K562 (cell line): ENCODE data around the gene TFPI2. TPM values are rescaled to one million over a fixed set of nuclear protein-coding genes. Genes with fewer than 3 reads are reported as not detected.

Source experiments
- ATAC-seq: fragments of 200-7000 bp; cut with Tn5 transposase; 3 replicates; pipeline ENCODE4 v1.9.1; 2020; ENCODE audit warnings: moderate library complexity
- BruUV-seq: library from RNA; stranded (reverse); fragments of 400-500 nt; replicated peaks from 2 replicates; lab custom pipeline; 2021; lab: Mats Ljungman, UMichigan
- CTCF ChIA-PET: fragments of 300-600 bp; formaldehyde crosslinking; extraction: SDS; loops from one replicate; lab custom pipeline; 2021; ENCODE audit warnings: low intra/inter-chr PET ratio; lab: Yijun Ruan, JAX
- POLR2A ChIA-PET: fragments of 300-600, 350-650 bp; sonication (Branson Sonifier 250); formaldehyde crosslinking; extraction: SDS; loops from one replicate; lab custom pipeline; 2021; ENCODE audit warnings: antibody characterized with exemption, inconsistent platforms; lab: Yijun Ruan, JAX
- DNase-seq, 4 experiments: peaks; one replicate each; pipeline versions ENCODE4 v3.0.0 to v3.0.0-alpha.2; 2011 to 2018; ENCODE audit warnings: low spot score in 3 of 4, mixed read lengths in 3 of 4; ENCODE audit errors: extremely low read depth in 1 of 4
- FAIRE-seq: peaks from 2 replicates; lab custom pipeline; 2011; peaks lifted over from hg19 to GRCh38; lab: Jason Lieb, UNC
- H2AFZ ChIP-seq: 2 replicates; pipeline ENCODE4 v1.6.0; 2011; ENCODE audit warnings: low read depth, low read length, control low read depth, inconsistent platforms
- H3K27ac ChIP-seq: fragments of 200-600 bp; 3 replicates; pipeline ENCODE4 v1.8.0; 2011; ENCODE audit warnings: low read depth, mild to moderate bottlenecking, control low read depth, inconsistent platforms, low read length, moderate library complexity, mixed read lengths; ENCODE audit errors: extremely low read depth
- H3K27me3 ChIP-seq, 2 experiments: fragments of 300-600 bp in 1 of 2; 2 replicates in 1 of 2; 3 replicates in 1 of 2; pipeline versions ENCODE4 v1.6.0 to v1.8.0; 2011; ENCODE audit warnings: inconsistent platforms in 2 of 2, low read length in 2 of 2, mild to moderate bottlenecking in 1 of 2, mixed read lengths in 1 of 2, moderate library complexity in 1 of 2; ENCODE audit not compliant: control insufficient read depth in 2 of 2, insufficient read depth in 2 of 2
- H3K36me3 ChIP-seq: fragments of 300-600 bp; 3 replicates; pipeline ENCODE4 v1.8.0; 2011; ENCODE audit warnings: mild to moderate bottlenecking, low read length, inconsistent platforms; ENCODE audit not compliant: control insufficient read depth, insufficient read depth
- H3K4me1 ChIP-seq, 2 experiments: fragments of 200-600 bp in 1 of 2; replicated peaks in 1 of 2; 2 replicates in 1 of 2; 3 replicates in 1 of 2; pipeline versions ENCODE4 v1.5.1 to v1.8.0; 2011; ENCODE audit warnings: inconsistent platforms in 2 of 2, low read length in 2 of 2, mild to moderate bottlenecking in 1 of 2, mixed read lengths in 1 of 2, moderate library complexity in 1 of 2; ENCODE audit not compliant: control insufficient read depth in 2 of 2, insufficient read depth in 2 of 2
- H3K4me2 ChIP-seq: 2 replicates; pipeline ENCODE4 v1.6.1; 2011; ENCODE audit warnings: low read length, control low read depth, inconsistent platforms, mixed read lengths; ENCODE audit not compliant: insufficient read depth
- H3K4me3 ChIP-seq: fragments of 200-600 bp; sonication (generic), shearing (Covaris generic); 2 replicates; pipeline ENCODE4 v1.5.1; 2016; ENCODE audit warnings: control low read depth, inconsistent platforms
- H3K79me2 ChIP-seq: fragments of 200-600 bp; 3 replicates; pipeline ENCODE4 v1.8.0; 2011; ENCODE audit warnings: low read length, inconsistent platforms; ENCODE audit not compliant: control insufficient read depth, insufficient read depth
- H3K9ac ChIP-seq, 2 experiments: 2 replicates each; pipeline versions ENCODE4 v1.6.0 to v1.6.1; 2011; ENCODE audit warnings: low read depth in 2 of 2, low read length in 2 of 2, control low read depth in 1 of 2, inconsistent platforms in 1 of 2, mild to moderate bottlenecking in 1 of 2, mixed read lengths in 1 of 2; ENCODE audit not compliant: insufficient read depth in 1 of 2
- H3K9me1 ChIP-seq: one replicate; pipeline ENCODE4 v1.6.0; 2011; ENCODE audit warnings: inconsistent platforms, mild to moderate bottlenecking, low read length, moderate library complexity; ENCODE audit not compliant: control insufficient read depth, insufficient read depth
- H3K9me3 ChIP-seq: replicated peaks from 2 replicates; pipeline ENCODE4 v1.5.1; 2011; ENCODE audit warnings: low read depth, low read length, inconsistent platforms; ENCODE audit not compliant: control insufficient read depth, insufficient read depth
- H4K20me1 ChIP-seq: replicated peaks from 2 replicates; pipeline ENCODE4 v1.6.1; 2011; ENCODE audit warnings: low read length, inconsistent platforms, mixed read lengths; ENCODE audit not compliant: control insufficient read depth, insufficient read depth
- MAZ ChIP-seq, 2 experiments: fragments of 450-650 bp in 1 of 2; sonication (generic) in 1 of 2; formaldehyde crosslinking; IDR thresholded peaks in 1 of 2; conservative IDR thresholded peaks in 1 of 2; 2 replicates each; pipeline versions ENCODE4 v1.4.0 to v1.5.0; 2020; ENCODE audit warnings: mild to moderate bottlenecking in 1 of 2, missing genetic modification reagents in 1 of 2
- NEUROD1 ChIP-seq: fragments of 150-350 bp; IDR thresholded peaks from 2 replicates; pipeline ENCODE4 v1.6.1; 2014; ENCODE audit warnings: borderline replicate concordance, low read length, low read depth; ENCODE audit not compliant: partially characterized antibody
- NONO ChIP-seq, 2 experiments: fragments of 200-400 bp in 1 of 2; fragments of 450-650 bp in 1 of 2; formaldehyde crosslinking in 1 of 2; IDR thresholded peaks; 2 replicates each; pipeline ENCODE4 v1.6.1; 2017; ENCODE audit warnings: low read depth in 2 of 2, mild to moderate bottlenecking in 2 of 2, moderate library complexity in 2 of 2, low read length in 1 of 2
- RCOR1 ChIP-seq, 2 experiments: IDR thresholded peaks; 2 replicates each; pipeline ENCODE4 v1.6.1; 2012; ENCODE audit warnings: low read depth in 2 of 2, low read length in 2 of 2, borderline replicate concordance in 1 of 2, improper control_type of control experiment in 1 of 2
- SIX5 ChIP-seq, 2 experiments: IDR thresholded peaks; 2 replicates each; pipeline ENCODE4 v1.6.1; 2011; ENCODE audit warnings: low read length in 2 of 2, borderline replicate concordance in 1 of 2, low read depth in 1 of 2, mild to moderate bottlenecking in 1 of 2, moderate library complexity in 1 of 2; ENCODE audit not compliant: insufficient read depth in 1 of 2
- TCF7L2 ChIP-seq: fragments of 150-350 bp; IDR thresholded peaks from 2 replicates; pipeline ENCODE4 v1.6.1; 2016; ENCODE audit warnings: low read depth, mild to moderate bottlenecking, low read length, moderate library complexity
- ZNF511 ChIP-seq: sonication (generic); formaldehyde crosslinking; IDR thresholded peaks from 2 replicates; pipeline ENCODE4 v1.8.0; 2022; ENCODE audit warnings: mild to moderate bottlenecking, missing genetic modification reagents
- ZNF668 ChIP-seq: fragments of 250-450 bp; sonication (Bioruptor Pico); IDR thresholded peaks from 2 replicates; pipeline ENCODE4 v1.8.0; 2022; ENCODE audit warnings: mild to moderate bottlenecking, inconsistent platforms
- in situ Hi-C: fragments of 300-500 bp; cut with MboI; formaldehyde crosslinking; loops from 4 replicates; pipeline ENCODE4 v1.15.0; 2018; ENCODE audit warnings: inconsistent platforms, mixed read lengths
- intact Hi-C: fragments of 100-400 bp; cut with micrococcal nuclease; formaldehyde crosslinking; loops from 2 replicates; pipeline ENCODE4 v1.14.2; 2022
- polyA plus RNA-seq, 8 experiments: library from polyadenylated mRNA; depleted of rRNA in 4 of 8; stranded (reverse) in 5 of 8; unstranded in 3 of 8; fragments of >200 nt; fragmentation: Nextera tagmentation in 2 of 8; fragmentation: Illumina TruSeq in 1 of 8; extraction: Ambion mirVana in 2 of 8; extraction: Trizol in 1 of 8; gene quantifications; 2 replicates each; pipeline versions ENCODE4 v1.2.1 to v1.2.3, GENCODE V29; 2011 to 2014; ENCODE audit warnings: inconsistent platforms in 1 of 8, missing spikeins in 1 of 8
- total RNA-seq, 7 experiments: library from RNA; depleted of rRNA in 6 of 7; stranded (reverse); fragments of >200 nt in 6 of 7; fragmentation: Illumina TruSeq in 2 of 7; extraction: Trizol in 2 of 7; gene quantifications; 2 replicates each; pipeline versions ENCODE4 v1.2.1 to v1.2.3, GENCODE V29; 2011 to 2021; ENCODE audit warnings: low replicate concordance in 1 of 7

The TFPI2 gene
- total and polyA plus RNA-seq, 9 of the 15 experiments (the other 6 are each of a cell fraction or from before 2014, with no cell fraction given) = 0.07 to 0.25 (median 0.11) TPM; not detected in 4

- Histone ChIP-seq H3K4me1 (no peaks in the 10 kb centered on the region), H3K4me3 (no peak overlapping the region), H3K4me2 (no peak overlapping the region), H3K79me2 (no peaks in the 10 kb centered on the region), H3K9ac (no peak overlapping the region), H4K20me1 (no peaks in the 10 kb centered on the region), H3K36me3 (no peaks in the 10 kb centered on the region), H3K27me3 (no peaks in the 10 kb centered on the region), H3K9me1 (no peaks in the 10 kb centered on the region), H3K9me3 (no peaks in the 10 kb centered on the region), H3K27ac (no peak overlapping the region), H2AFZ (no peak overlapping the region)
- no TSS peak for BruUV-seq
- DNase-seq = no peak
- intact Hi-C loops (no loop called here), in situ Hi-C loops (no loop called here)
- CTCF ChIA-PET = no interaction called here
- TF ChIP-seq NEUROD1 = no peak
- no peak for TF ChIP-seq TCF7L2
- TF ChIP-seq NONO (IDR thresholded peaks at IDR 0.05; ENCODE audit: low read depth in 2 of 2, low read length in 1 of 2) = no peak
- no peak for TF ChIP-seq MAZ (CRISPR knock-in tag; conservative IDR thresholded peaks at IDR 0.05 in 1 of 2, IDR thresholded peaks at IDR 0.05 in 1 of 2)
- TF ChIP-seq ZNF668 (CRISPR knock-in tag) = no peak
- TF ChIP-seq SIX5 (IDR thresholded peaks at IDR 0.05; ENCODE audit: borderline replicate concordance in 1 of 2, insufficient read depth in 1 of 2, low read depth in 1 of 2, low read length in 2 of 2) = no peak
- no peak for TF ChIP-seq RCOR1 (IDR thresholded peaks at IDR 0.05; ENCODE audit: borderline replicate concordance in 1 of 2, low read depth in 2 of 2, low read length in 2 of 2)
- no peak for TF ChIP-seq ZNF511 (CRISPR knock-in tag)
- FAIRE-seq = no peak
- POLR2A ChIA-PET = no interaction called here
- no peak for ATAC-seq
Measured at GRCh38 chr7:93882468-93882867, 8.1 kb downstream of the TFPI2 start.
